GM12878 (cell line): ENCODE results near the gene THADA. TPM values are rescaled to one million over a fixed set of nuclear protein-coding genes. Genes with fewer than 3 reads are reported as not detected.

ENCODE experiments used
- ATAC-seq: fragments of 200-7000 bp; cut with Tn5 transposase; 3 replicates; pipeline ENCODE4 v1.9.1; 2020; ENCODE audit warnings: mild to moderate bottlenecking, moderate library complexity
- BruUV-seq: library from RNA; stranded (reverse); fragments of 400-500 nt; replicated peaks from 2 replicates; lab custom pipeline; 2021; lab: Mats Ljungman, UMichigan
- CTCF ChIA-PET: fragments of 300-600 bp; sonication (Branson Sonifier 250); formaldehyde crosslinking; extraction: SDS; loops from one replicate; lab custom pipeline; 2021; ENCODE audit warnings: inconsistent platforms; lab: Yijun Ruan, JAX
- POLR2A ChIA-PET: fragments of 350-600 bp; formaldehyde crosslinking; extraction: SDS; loops from one replicate; lab custom pipeline; 2021; ENCODE audit warnings: inconsistent platforms; lab: Charles Lee
- RAD21 ChIA-PET: fragments of 300-600 bp; sonication (Branson Sonifier 250); formaldehyde crosslinking; loops from one replicate; lab custom pipeline; 2023; ENCODE audit warnings: antibody characterized with exemption; ENCODE audit not compliant: unreplicated experiment; lab: Charles Lee
- SMC1A ChIA-PET: fragments of 300-600 bp; sonication (Branson Sonifier 250); formaldehyde crosslinking; loops from one replicate; lab custom pipeline; 2023; ENCODE audit not compliant: unreplicated experiment, uncharacterized antibody; lab: Charles Lee
- DNase-seq: peaks from one replicate; pipeline ENCODE4 v3.0.0-alpha.2; 2011; ENCODE audit warnings: low read depth, low spot score
- FAIRE-seq: peaks from 3 replicates; lab custom pipeline; 2011; peaks lifted over from hg19 to GRCh38; lab: Jason Lieb, UNC
- H2AFZ ChIP-seq: 2 replicates; pipeline ENCODE4 v1.6.0; 2011; ENCODE audit warnings: low read depth, low read length, control low read depth; ENCODE audit not compliant: control insufficient read depth
- H3K27ac ChIP-seq: 2 replicates; pipeline ENCODE4 v1.5.1; 2011; ENCODE audit warnings: control low read depth; ENCODE audit not compliant: control insufficient read depth, insufficient read depth
- H3K27me3 ChIP-seq, 2 experiments: replicated peaks in 1 of 2; 2 replicates each; pipeline versions ENCODE4 v1.6.0 to v1.6.1; 2011; ENCODE audit warnings: low read length in 1 of 2; ENCODE audit not compliant: control insufficient read depth in 2 of 2, insufficient read depth in 2 of 2
- H3K36me3 ChIP-seq, 2 experiments: 2 replicates each; pipeline ENCODE4 v1.5.1; 2011; ENCODE audit warnings: low read length in 1 of 2; ENCODE audit not compliant: control insufficient read depth in 2 of 2, insufficient read depth in 2 of 2
- H3K4me1 ChIP-seq: 2 replicates; pipeline ENCODE4 v1.6.1; 2011; ENCODE audit warnings: mild to moderate bottlenecking, low read length, moderate library complexity, mixed read lengths; ENCODE audit not compliant: control insufficient read depth, insufficient read depth
- H3K4me2 ChIP-seq: 2 replicates; pipeline ENCODE4 v1.6.0; 2011; ENCODE audit warnings: control low read depth; ENCODE audit not compliant: control insufficient read depth, insufficient read depth
- H3K4me3 ChIP-seq: fragments of 200-600 bp; sonication (generic); 2 replicates; pipeline ENCODE4 v1.5.1; 2016
- H3K79me2 ChIP-seq: 2 replicates; pipeline ENCODE4 v1.6.0; 2011; ENCODE audit warnings: low read length; ENCODE audit not compliant: control insufficient read depth, insufficient read depth
- H3K9ac ChIP-seq: 2 replicates; pipeline ENCODE4 v1.8.0; 2011; ENCODE audit warnings: low read length, control low read depth, mixed read lengths; ENCODE audit not compliant: control insufficient read depth, insufficient read depth
- H3K9me3 ChIP-seq: replicated peaks from 3 replicates; pipeline ENCODE4 v1.5.1; 2011; ENCODE audit warnings: mild to moderate bottlenecking, low read length; ENCODE audit not compliant: control insufficient read depth, insufficient read depth
- H4K20me1 ChIP-seq: 2 replicates; pipeline ENCODE4 v1.6.0; 2011; ENCODE audit not compliant: control insufficient read depth, insufficient read depth
- ATF7 ChIP-seq: fragments of 450-650 bp; IDR thresholded peaks from 2 replicates; pipeline ENCODE4 v1.6.1; 2016; ENCODE audit warnings: low read depth, mild to moderate bottlenecking
- CREM ChIP-seq: IDR thresholded peaks from 2 replicates; pipeline ENCODE4 v1.6.1; 2014; ENCODE audit warnings: antibody characterized with exemption, low read depth
- PAX5 ChIP-seq: IDR thresholded peaks from 2 replicates; pipeline ENCODE4 v1.6.1; 2011; ENCODE audit warnings: low read depth, low read length, borderline replicate concordance
- SIN3A ChIP-seq: IDR thresholded peaks from 2 replicates; pipeline ENCODE4 v1.6.1; 2012; ENCODE audit warnings: low read depth, low read length, improper control_type of control experiment
- SMARCA5 ChIP-seq: fragments of 450-650 bp; IDR thresholded peaks from 2 replicates; pipeline ENCODE4 v1.6.1; 2017; ENCODE audit warnings: mild to moderate bottlenecking
- WGBS: methylation state at CpG from one replicate; pipeline ENCODE4 v1.1.6; 2016; ENCODE audit warnings: low lambda C conversion rate; ENCODE audit not compliant: insufficient replicate concordance, insufficient coverage; ENCODE audit errors: missing lambda C conversion rate; 5-methylcytosine and 5-hydroxymethylcytosine counted together
- in situ Hi-C: fragments of 300-500 bp; cut with MboI; formaldehyde crosslinking; loops from 9 replicates; pipeline ENCODE4 v1.14.3; 2018; ENCODE audit warnings: mixed read lengths
- intact Hi-C: fragments of 100-400 bp; cut with micrococcal nuclease; formaldehyde crosslinking; loops from one replicate; pipeline ENCODE4 v1.14.2; 2022; ENCODE audit not compliant: unreplicated experiment
- polyA plus RNA-seq, 11 experiments: library from polyadenylated mRNA; depleted of rRNA in 4 of 11; unstranded in 6 of 11; stranded (reverse) in 5 of 11; fragments of >200 nt; fragmentation: Nextera tagmentation in 4 of 11; fragmentation: Illumina TruSeq in 1 of 11; extraction: Ambion mirVana in 4 of 11; extraction: Trizol in 1 of 11; gene quantifications; 1 replicate in 1 of 11; 2 replicates in 10 of 11; pipeline versions ENCODE4 v1.2.1 to v1.2.3, GENCODE V29; 2011 to 2016; ENCODE audit warnings: inconsistent platforms in 2 of 11, missing spikeins in 2 of 11, low read depth in 1 of 11
- total RNA-seq, 4 experiments: library from RNA; depleted of rRNA in 3 of 4; stranded (reverse); fragments of >200 nt in 3 of 4; fragmentation: Illumina TruSeq in 1 of 4; extraction: Trizol in 1 of 4; gene quantifications; 2 replicates each; pipeline versions ENCODE4 v1.2.1 to v1.2.3, GENCODE V29; 2013 to 2021
- TF ChIP-seq, protein P1 (sequence below): fragments of 450-650 bp; IDR thresholded peaks from 2 replicates; pipeline ENCODE4 v1.6.1; 2016; ENCODE audit warnings: mild to moderate bottlenecking
- TF ChIP-seq, protein P2 (sequence below), 3 experiments: IDR thresholded peaks in 2 of 3; conservative IDR thresholded peaks in 1 of 3; 2 replicates each; pipeline ENCODE4 v1.5.1; 2011; ENCODE audit warnings: low read depth in 3 of 3, low read length in 3 of 3, mild to moderate bottlenecking in 3 of 3, control low read depth in 2 of 3, moderate library complexity in 2 of 3, inconsistent platforms in 1 of 3, mixed read lengths in 1 of 3; ENCODE audit not compliant: control insufficient read depth in 2 of 3, insufficient read depth in 1 of 3; ENCODE audit errors: extremely low read depth in 1 of 3

The THADA gene
- total and polyA plus RNA-seq, 10 of the 15 experiments (the other 5 are each of a cell fraction or from before 2014, with no cell fraction given), result 14.6 to 33.2 (median 23.2) TPM

DNA sequence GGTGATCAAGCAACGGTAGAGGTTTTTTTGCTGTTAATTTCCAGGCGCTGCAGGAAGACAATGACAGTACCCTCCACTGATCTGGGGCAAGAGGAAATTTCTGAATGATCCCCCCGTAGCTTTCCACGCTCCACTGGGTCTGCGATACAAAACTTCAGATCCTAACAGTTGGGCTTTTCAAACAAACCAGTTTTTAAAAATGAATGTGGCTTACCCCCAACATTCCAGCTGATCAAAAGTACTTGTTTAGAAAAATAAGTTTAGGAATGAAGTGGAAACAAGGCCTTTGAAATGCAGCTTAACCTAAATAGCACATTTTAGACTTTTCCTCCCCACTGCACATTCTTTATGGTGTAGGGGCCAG lies 375.1 kb downstream of the THADA start:
- RAD21 ChIA-PET, result interaction anchor here (0.6 to 5.2 kb wide), 16 partner anchors 8 to 393 kb away, joined by 3 to 46 read pairs (median 6); no protein-coding TSS in a partner anchor
- H3K4me3 ChIP-seq, result peak overlapping the region; percentile 81
- no peak for DNase-seq
- 30% methylated on average over 5 of the region's 5 CpGs for WGBS
- CTCF ChIA-PET, result interaction anchor here (0.9 to 6.3 kb wide), 12 partner anchors 8 to 321 kb away, joined by 3 to 69 read pairs (median 6); no protein-coding TSS in a partner anchor
- H3K36me3 ChIP-seq, result no peaks in the 10 kb centered on the region; a peak in 3 of 4 replicates
- no peaks in the 10 kb centered on the region for H4K20me1 ChIP-seq
- H3K27ac ChIP-seq, result peak overlapping the region; percentile 88
- in situ Hi-C loops (no loop called here), intact Hi-C loops (loop anchor here (2.0 to 10.0 kb wide), 3 partner anchors 26 to 366 kb away; no protein-coding TSS in a partner anchor)
- H3K9me3 ChIP-seq, result no peaks in the 10 kb centered on the region
- peak overlapping the region; percentile 82 for H3K9ac ChIP-seq
- TF ChIP-seq PAX5, result peak; percentile 59; the same call in 1 of the 2 replicates
- TF ChIP-seq SIN3A, result no peak
- peaks cover 31% of the 10 kb centered on the region for H3K4me1 ChIP-seq
- H3K79me2 ChIP-seq, result peaks cover 54% of the 10 kb centered on the region
- H3K4me2 ChIP-seq, result peak overlapping the region; percentile 99
- H2AFZ ChIP-seq, result no peak overlapping the region
- SMC1A ChIA-PET, result interaction anchor here (0.6 to 11.4 kb wide), 9 partner anchors 9 to 619 kb away, joined by 3 to 147 read pairs (median 14); no protein-coding TSS in a partner anchor
- no peak for FAIRE-seq
- H3K27me3 ChIP-seq, result no peaks in the 10 kb centered on the region
- POLR2A ChIA-PET, result interaction anchor here (0.6 to 3.7 kb wide), 9 partner anchors 8 to 263 kb away, joined by 3 to 30 read pairs (median 5); no protein-coding TSS in a partner anchor
- no peak for ATAC-seq
- no TSS peak for BruUV-seq

DNA sequence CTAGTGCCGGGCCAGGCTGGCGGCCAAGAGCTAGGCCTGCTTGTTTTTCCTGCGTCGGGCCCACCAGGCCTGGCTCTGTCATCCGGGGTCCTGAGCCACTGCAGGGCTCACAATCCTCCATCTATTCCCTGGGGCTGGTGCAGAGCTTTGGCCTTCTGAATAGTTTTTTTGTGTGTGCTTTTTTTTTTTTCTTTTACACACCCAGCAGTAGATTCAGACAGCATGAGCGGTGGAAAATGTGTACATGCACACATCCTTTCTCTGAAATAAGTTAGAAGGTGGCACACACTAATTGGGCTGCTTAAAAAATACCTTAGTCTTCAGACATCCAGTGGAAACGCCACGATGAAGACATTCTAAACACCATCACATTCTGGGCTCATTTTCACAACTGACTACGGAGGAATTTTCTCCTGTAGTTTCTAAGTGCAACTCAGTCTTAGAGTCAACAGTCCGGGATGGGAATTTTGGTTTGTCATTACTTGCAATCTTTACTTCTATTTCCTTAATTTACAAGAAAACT lies 375.5 kb downstream of the THADA start:
- peaks cover 31% of the 10 kb centered on the region for H3K4me1 ChIP-seq
- ChIA-PET RAD21 (interaction anchor here (0.6 to 5.2 kb wide), 16 partner anchors 9 to 392 kb away, joined by 3 to 46 read pairs (median 6); no protein-coding TSS in a partner anchor), SMC1A (interaction anchor here (0.7 to 11.4 kb wide), 7 partner anchors 9 to 619 kb away, joined by 3 to 147 read pairs (median 16); no protein-coding TSS in a partner anchor), CTCF (interaction anchor here (0.9 to 6.3 kb wide), 9 partner anchors 9 to 321 kb away, joined by 3 to 69 read pairs (median 6); no protein-coding TSS in a partner anchor), POLR2A (interaction anchor here (0.7 to 3.7 kb wide), 8 partner anchors 9 to 407 kb away, joined by 3 to 30 read pairs (median 4); no protein-coding TSS in a partner anchor)
- no peaks in the 10 kb centered on the region for H3K9me3 ChIP-seq
- no TSS peak for BruUV-seq
- no peaks in the 10 kb centered on the region for H3K27me3 ChIP-seq
- no peak for ATAC-seq
- H2AFZ ChIP-seq, result peak overlapping the region; percentile 89
- FAIRE-seq, result no peak
- no peak for DNase-seq
- intact Hi-C loops (loop anchor here (2.0 to 10.0 kb wide), 3 partner anchors 25 to 365 kb away; no protein-coding TSS in a partner anchor), in situ Hi-C loops (no loop called here)
- peak overlapping the region; percentile 99 for H3K4me2 ChIP-seq
- H3K79me2 ChIP-seq, result peaks cover 49% of the 10 kb centered on the region
- H3K9ac ChIP-seq, result peak overlapping the region; percentile 82
- 5% methylated on average over 10 of the region's 10 CpGs for WGBS
- 0 out of 2 replicates have a peak, but pooled peaks have one; percentile 41 for TF ChIP-seq SMARCA5
- TF ChIP-seq, protein P1, sequence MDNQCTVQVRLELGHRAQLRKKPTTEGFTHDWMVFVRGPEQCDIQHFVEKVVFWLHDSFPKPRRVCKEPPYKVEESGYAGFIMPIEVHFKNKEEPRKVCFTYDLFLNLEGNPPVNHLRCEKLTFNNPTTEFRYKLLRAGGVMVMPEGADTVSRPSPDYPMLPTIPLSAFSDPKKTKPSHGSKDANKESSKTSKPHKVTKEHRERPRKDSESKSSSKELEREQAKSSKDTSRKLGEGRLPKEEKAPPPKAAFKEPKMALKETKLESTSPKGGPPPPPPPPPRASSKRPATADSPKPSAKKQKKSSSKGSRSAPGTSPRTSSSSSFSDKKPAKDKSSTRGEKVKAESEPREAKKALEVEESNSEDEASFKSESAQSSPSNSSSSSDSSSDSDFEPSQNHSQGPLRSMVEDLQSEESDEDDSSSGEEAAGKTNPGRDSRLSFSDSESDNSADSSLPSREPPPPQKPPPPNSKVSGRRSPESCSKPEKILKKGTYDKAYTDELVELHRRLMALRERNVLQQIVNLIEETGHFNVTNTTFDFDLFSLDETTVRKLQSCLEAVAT, result peak; percentile 64; the same call in 1 of the 2 replicates
- TF ChIP-seq ATF7, result no peak; the same call in 1 of the 2 replicates
- TF ChIP-seq, protein P2, sequence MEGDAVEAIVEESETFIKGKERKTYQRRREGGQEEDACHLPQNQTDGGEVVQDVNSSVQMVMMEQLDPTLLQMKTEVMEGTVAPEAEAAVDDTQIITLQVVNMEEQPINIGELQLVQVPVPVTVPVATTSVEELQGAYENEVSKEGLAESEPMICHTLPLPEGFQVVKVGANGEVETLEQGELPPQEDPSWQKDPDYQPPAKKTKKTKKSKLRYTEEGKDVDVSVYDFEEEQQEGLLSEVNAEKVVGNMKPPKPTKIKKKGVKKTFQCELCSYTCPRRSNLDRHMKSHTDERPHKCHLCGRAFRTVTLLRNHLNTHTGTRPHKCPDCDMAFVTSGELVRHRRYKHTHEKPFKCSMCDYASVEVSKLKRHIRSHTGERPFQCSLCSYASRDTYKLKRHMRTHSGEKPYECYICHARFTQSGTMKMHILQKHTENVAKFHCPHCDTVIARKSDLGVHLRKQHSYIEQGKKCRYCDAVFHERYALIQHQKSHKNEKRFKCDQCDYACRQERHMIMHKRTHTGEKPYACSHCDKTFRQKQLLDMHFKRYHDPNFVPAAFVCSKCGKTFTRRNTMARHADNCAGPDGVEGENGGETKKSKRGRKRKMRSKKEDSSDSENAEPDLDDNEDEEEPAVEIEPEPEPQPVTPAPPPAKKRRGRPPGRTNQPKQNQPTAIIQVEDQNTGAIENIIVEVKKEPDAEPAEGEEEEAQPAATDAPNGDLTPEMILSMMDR (IDR thresholded peaks at IDR 0.05 in 2 of 3, conservative IDR thresholded peaks at IDR 0.05 in 1 of 3; ENCODE audit: control insufficient read depth in 2 of 3, extremely low read depth in 1 of 3, insufficient read depth in 1 of 3, low read depth in 3 of 3, low read length in 3 of 3), result no peak
- 0 out of 2 replicates have a peak, but pooled peaks have one; percentile 6 for TF ChIP-seq CREM
- H3K36me3 ChIP-seq, result no peaks in the 10 kb centered on the region; a peak in 3 of 4 replicates
- peak overlapping the region; percentile 81 for H3K4me3 ChIP-seq
- no peaks in the 10 kb centered on the region for H4K20me1 ChIP-seq
- peak overlapping the region; percentile 88 for H3K27ac ChIP-seq
